ENCODE measurements around the gene CHD6.

Gene CHD6

DNA sequence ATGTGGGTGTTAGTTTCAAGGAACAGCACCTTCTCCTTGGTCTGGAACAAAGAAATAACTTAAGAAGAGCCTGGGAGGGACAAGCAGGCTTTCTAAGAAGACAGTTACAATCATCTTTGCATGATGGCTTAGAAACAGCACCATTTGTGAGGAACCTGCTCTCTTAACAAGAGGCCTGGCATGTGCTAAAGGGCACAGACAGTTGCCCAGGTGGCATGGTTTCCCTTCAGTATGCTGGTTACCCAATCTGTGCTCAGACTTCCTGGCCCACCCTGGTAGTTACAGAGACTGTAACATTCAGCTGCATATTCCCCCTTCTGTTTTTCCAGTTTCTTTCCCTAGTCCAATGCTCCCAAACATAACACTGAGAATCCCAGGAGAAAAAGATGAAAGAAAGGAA lies 84.0 kb downstream of the CHD6 start:
- TF ChIP-seq SPI1 (IDR thresholded peaks at IDR 0.05; ENCODE audit: borderline replicate concordance, low read depth) (no peak), REST (IDR thresholded peaks at IDR 0.05; ENCODE audit: insufficient replicate concordance, low read depth) (no peak), CTCF (IDR thresholded peaks at IDR 0.05; ENCODE audit: insufficient read depth, low read length) (no peak), GABPA (IDR thresholded peaks at IDR 0.05; ENCODE audit: low read depth) (no peak), POLR2AphosphoS5 (IDR thresholded peaks at IDR 0.05; ENCODE audit: low read depth) (no peak)
- no peaks in the 10 kb centered on the region for H3K27me3 ChIP-seq (ENCODE audit: insufficient read depth, poor library complexity, severe bottlenecking)
- DNase-seq (ENCODE audit: low read depth in 1 of 2, low spot score in 1 of 2): no peak
- H3K4me3 ChIP-seq (replicated peaks; ENCODE audit: insufficient read depth, low read length): no peak overlapping the region
- H3K27ac ChIP-seq (replicated peaks): no peak overlapping the region

DNA sequence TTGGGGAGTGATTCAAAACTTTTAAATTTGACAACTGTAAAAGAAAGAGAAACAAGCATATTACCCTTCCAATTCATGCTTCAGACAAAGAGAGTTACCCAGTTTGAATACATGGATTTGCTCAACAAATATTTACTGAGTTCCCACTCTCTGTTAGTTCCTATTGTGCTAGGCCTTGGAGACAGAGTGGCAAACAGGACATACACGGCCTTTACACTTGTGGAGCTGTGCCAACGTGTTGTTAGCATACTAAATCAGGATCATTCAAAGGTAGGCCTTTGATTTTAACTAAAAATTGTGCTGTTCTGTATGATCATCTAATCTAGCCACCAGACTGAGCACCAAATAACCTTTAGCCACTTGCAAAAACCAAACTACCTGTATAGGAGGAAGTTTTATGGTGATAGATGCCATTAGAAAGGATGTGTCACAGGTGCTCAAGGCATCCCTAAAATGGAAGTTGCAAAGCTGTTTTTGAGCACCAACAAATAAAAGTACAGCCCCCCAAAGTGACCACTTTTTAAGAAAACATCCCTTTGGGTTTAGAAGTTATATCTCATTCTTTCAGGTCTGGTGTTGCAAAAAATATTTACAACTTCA lies 84.5 kb downstream of the CHD6 start:
- Histone ChIP-seq H3K4me3 (replicated peaks; ENCODE audit: insufficient read depth, low read length) (no peak overlapping the region), H3K27me3 (ENCODE audit: insufficient read depth, poor library complexity, severe bottlenecking) (no peaks in the 10 kb centered on the region), H3K27ac (replicated peaks) (no peak overlapping the region)
- TF ChIP-seq REST (IDR thresholded peaks at IDR 0.05; ENCODE audit: insufficient replicate concordance, low read depth) (no peak), SPI1 (IDR thresholded peaks at IDR 0.05; ENCODE audit: borderline replicate concordance, low read depth) (no peak), GABPA (IDR thresholded peaks at IDR 0.05; ENCODE audit: low read depth) (no peak), POLR2AphosphoS5 (IDR thresholded peaks at IDR 0.05; ENCODE audit: low read depth) (no peak), CTCF (IDR thresholded peaks at IDR 0.05; ENCODE audit: insufficient read depth, low read length) (no peak)
- no peak for DNase-seq (ENCODE audit: low read depth in 1 of 2, low spot score in 1 of 2)

GRCh38 chr20:41532935-41533334 lies 85.2 kb downstream of the CHD6 start:
- H3K27ac ChIP-seq (replicated peaks): no peak overlapping the region
- no peak for DNase-seq (ENCODE audit: low read depth in 1 of 2, low spot score in 1 of 2)
- H3K27me3 ChIP-seq (ENCODE audit: insufficient read depth, poor library complexity, severe bottlenecking): no peaks in the 10 kb centered on the region
- TF ChIP-seq CTCF (IDR thresholded peaks at IDR 0.05; ENCODE audit: insufficient read depth, low read length) (no peak), POLR2AphosphoS5 (IDR thresholded peaks at IDR 0.05; ENCODE audit: low read depth) (no peak), SPI1 (IDR thresholded peaks at IDR 0.05; ENCODE audit: borderline replicate concordance, low read depth) (no peak), GABPA (IDR thresholded peaks at IDR 0.05; ENCODE audit: low read depth) (no peak), REST (IDR thresholded peaks at IDR 0.05; ENCODE audit: insufficient replicate concordance, low read depth) (no peak)
- no peak overlapping the region for H3K4me3 ChIP-seq (replicated peaks; ENCODE audit: insufficient read depth, low read length)
